ENCODE results near the gene SLC49A4.

SLC49A4 gene

GRCh38 chr3:122810734-122811133, 15.9 kb downstream of the SLC49A4 start:
- no peak overlapping the region for H3K9ac ChIP-seq (ENCODE audit: low read length)
- H3K4me1 ChIP-seq (ENCODE audit: control insufficient read depth, insufficient read depth, low read length): no peaks in the 10 kb centered on the region
- peaks cover 6% of the 10 kb centered on the region for H3K36me3 ChIP-seq (ENCODE audit: control insufficient read depth, insufficient read depth, low read length, severe bottlenecking)
- H3K27me3 ChIP-seq (replicated peaks; ENCODE audit: control insufficient read depth, insufficient read depth, low read length): no peaks in the 10 kb centered on the region
- no peak overlapping the region for H3K4me3 ChIP-seq (ENCODE audit: low read length)
- H3K9me3 ChIP-seq (ENCODE audit: control insufficient read depth, low read length): no peaks in the 10 kb centered on the region
- no peak for DNase-seq (ENCODE audit: low read depth)

DNA sequence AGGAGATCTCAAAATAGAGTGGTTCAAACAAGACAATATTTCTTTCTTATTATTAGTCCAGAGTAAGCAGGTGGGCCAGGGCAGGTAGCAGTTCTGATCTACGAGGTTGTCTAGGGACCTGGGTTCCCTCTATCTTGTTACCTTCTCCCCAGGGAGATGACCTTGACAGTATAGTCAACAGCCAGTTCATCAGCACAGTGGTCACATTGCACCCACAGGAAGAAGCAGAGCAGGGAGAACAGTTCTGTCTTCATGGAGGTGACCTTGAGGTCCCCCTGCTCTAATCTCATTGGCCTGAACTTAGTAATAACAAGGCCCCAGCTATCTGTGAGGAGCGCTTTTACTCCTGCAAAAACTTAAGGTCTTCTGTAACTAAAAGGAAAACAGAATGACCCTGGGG, 21.7 kb downstream of the SLC49A4 start:
- no peaks in the 10 kb centered on the region for H3K27me3 ChIP-seq (replicated peaks; ENCODE audit: control insufficient read depth, insufficient read depth, low read length)
- no peaks in the 10 kb centered on the region for H3K9me3 ChIP-seq (ENCODE audit: control insufficient read depth, low read length)
- H3K9ac ChIP-seq (ENCODE audit: low read length): no peak overlapping the region
- no peak overlapping the region for H3K4me3 ChIP-seq (ENCODE audit: low read length)
- peaks cover 4% of the 10 kb centered on the region for H3K36me3 ChIP-seq (ENCODE audit: control insufficient read depth, insufficient read depth, low read length, severe bottlenecking)
- no peaks in the 10 kb centered on the region for H3K4me1 ChIP-seq (ENCODE audit: control insufficient read depth, insufficient read depth, low read length)
- no peak for DNase-seq (ENCODE audit: low read depth)

DNA sequence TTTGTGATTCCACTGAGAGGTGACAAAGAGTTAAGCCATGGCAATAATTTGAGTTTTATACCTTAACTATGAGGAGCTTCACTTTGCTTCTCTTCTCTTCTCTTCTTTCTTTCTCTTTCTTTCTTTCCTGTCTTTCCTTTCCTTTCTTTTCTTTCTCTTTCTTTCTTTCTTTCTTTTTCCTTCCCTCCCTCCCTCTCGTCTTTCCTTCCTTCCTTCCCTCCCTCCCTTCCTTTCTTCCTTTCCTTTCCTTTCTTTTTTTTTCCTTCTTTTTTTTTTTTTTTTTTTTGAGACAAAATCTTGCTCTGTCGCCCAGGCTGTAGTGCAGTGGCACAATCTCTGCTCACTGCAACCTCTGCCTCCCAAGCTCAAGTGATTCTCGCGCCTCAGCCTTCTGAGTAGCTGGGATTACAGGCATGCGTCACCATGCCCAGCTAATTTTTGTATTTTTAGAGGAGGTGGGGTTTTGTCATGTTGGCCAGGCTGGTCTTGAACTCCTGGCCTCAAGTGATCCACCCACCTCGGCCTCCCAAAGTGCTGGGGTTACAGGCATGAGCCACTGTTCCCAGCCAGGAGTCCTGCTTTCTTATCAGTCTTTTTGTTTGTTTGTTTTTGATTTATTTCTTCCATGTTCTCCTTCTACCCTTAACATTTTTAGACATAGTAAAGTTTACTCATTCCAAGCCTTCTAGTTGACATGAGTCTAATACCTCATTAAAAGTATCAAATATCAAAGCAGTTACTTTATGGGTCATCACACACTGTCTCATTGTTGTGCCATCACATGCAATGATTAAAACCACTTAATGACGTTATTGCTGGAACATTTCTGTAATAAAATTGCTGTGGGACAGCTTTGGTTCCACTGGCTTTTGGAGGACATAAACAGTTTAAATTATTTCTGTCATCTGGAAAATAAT, 29.9 kb downstream of the SLC49A4 start:
- no peak for DNase-seq (ENCODE audit: low read depth)
- Histone ChIP-seq H3K4me1 (ENCODE audit: control insufficient read depth, insufficient read depth, low read length) (no peaks in the 10 kb centered on the region), H3K36me3 (ENCODE audit: control insufficient read depth, insufficient read depth, low read length, severe bottlenecking) (peaks cover 30% of the 10 kb centered on the region), H3K4me3 (ENCODE audit: low read length) (no peak overlapping the region), H3K9me3 (ENCODE audit: control insufficient read depth, low read length) (no peaks in the 10 kb centered on the region), H3K27me3 (replicated peaks; ENCODE audit: control insufficient read depth, insufficient read depth, low read length) (no peaks in the 10 kb centered on the region), H3K9ac (ENCODE audit: low read length) (no peak overlapping the region)

DNA sequence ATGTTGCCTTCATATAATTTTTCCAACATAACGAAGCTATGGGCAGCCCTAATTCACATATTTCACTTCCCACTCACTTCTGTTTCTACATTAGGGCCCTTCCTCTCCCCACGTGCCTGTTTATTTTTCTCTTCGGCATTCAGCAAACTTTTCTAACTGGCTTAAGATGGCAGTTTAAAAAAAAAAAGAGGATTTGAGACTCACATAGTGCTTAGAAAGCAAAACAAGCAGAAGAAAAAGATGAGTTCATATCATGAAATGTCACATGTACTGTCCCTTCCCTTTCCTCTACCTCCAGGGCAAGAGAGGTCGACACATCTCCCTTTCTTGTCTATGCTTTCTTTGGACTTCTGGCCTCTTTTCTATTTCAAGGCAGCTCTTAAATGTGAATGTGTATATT, 30.6 kb downstream of the SLC49A4 start:
- Histone ChIP-seq H3K4me1 (ENCODE audit: control insufficient read depth, insufficient read depth, low read length) (no peaks in the 10 kb centered on the region), H3K9ac (ENCODE audit: low read length) (no peak overlapping the region), H3K4me3 (ENCODE audit: low read length) (no peak overlapping the region), H3K9me3 (ENCODE audit: control insufficient read depth, low read length) (no peaks in the 10 kb centered on the region), H3K27me3 (replicated peaks; ENCODE audit: control insufficient read depth, insufficient read depth, low read length) (no peaks in the 10 kb centered on the region), H3K36me3 (ENCODE audit: control insufficient read depth, insufficient read depth, low read length, severe bottlenecking) (peaks cover 29% of the 10 kb centered on the region)
- no peak for DNase-seq (ENCODE audit: low read depth)

DNA sequence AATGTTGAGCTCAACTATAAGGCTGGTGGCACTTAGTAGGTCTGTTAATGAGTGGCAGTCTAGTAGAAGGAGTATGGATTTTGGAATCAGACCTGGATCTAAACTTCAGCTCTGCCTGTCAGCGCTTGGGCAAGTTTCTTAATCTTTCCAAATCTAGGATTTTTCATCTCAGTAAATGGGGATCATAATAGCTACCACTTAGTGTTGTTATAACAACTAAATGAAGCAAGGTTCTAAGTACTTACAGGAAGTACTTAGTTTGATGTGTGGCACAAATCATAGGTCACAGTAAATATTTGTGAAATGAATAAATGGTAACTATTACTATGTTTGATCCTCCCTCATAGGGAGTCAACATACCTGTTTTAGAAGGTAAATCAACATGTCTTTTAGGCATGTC, 31.4 kb downstream of the SLC49A4 start:
- H3K4me1 ChIP-seq (ENCODE audit: control insufficient read depth, insufficient read depth, low read length): no peaks in the 10 kb centered on the region
- no peaks in the 10 kb centered on the region for H3K27me3 ChIP-seq (replicated peaks; ENCODE audit: control insufficient read depth, insufficient read depth, low read length)
- no peak overlapping the region for H3K9ac ChIP-seq (ENCODE audit: low read length)
- peaks cover 25% of the 10 kb centered on the region for H3K36me3 ChIP-seq (ENCODE audit: control insufficient read depth, insufficient read depth, low read length, severe bottlenecking)
- H3K9me3 ChIP-seq (ENCODE audit: control insufficient read depth, low read length): no peaks in the 10 kb centered on the region
- no peak for DNase-seq (ENCODE audit: low read depth)
- H3K4me3 ChIP-seq (ENCODE audit: low read length): no peak overlapping the region

GRCh38 chr3:122828281-122828680, 33.4 kb downstream of the SLC49A4 start:
- Histone ChIP-seq H3K36me3 (ENCODE audit: control insufficient read depth, insufficient read depth, low read length, severe bottlenecking) (peaks cover 28% of the 10 kb centered on the region), H3K4me1 (ENCODE audit: control insufficient read depth, insufficient read depth, low read length) (no peaks in the 10 kb centered on the region), H3K4me3 (ENCODE audit: low read length) (no peak overlapping the region), H3K27me3 (replicated peaks; ENCODE audit: control insufficient read depth, insufficient read depth, low read length) (no peaks in the 10 kb centered on the region), H3K9ac (ENCODE audit: low read length) (no peak overlapping the region), H3K9me3 (ENCODE audit: control insufficient read depth, low read length) (no peaks in the 10 kb centered on the region)
- no peak for DNase-seq (ENCODE audit: low read depth)

DNA sequence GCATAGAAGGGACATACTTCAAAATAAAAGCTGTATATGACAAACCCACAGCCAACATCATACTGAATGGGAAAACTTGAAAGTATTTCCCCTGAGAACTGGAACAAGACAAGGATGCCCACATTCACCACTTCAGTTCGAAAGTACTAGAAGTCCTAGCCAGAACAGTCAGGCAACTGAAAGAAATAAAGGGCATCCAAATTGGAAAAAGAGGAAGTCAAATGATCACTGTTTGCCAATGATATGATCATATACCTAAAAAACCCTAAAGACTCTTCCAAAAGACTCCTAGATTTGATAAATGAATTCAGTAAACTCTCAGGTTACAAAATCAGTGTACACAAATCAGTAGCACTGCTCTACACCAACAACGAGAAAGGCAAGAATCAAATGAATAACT, 40.7 kb downstream of the SLC49A4 start:
- H3K9ac ChIP-seq (ENCODE audit: low read length): no peak overlapping the region
- H3K27me3 ChIP-seq (replicated peaks; ENCODE audit: control insufficient read depth, insufficient read depth, low read length): no peaks in the 10 kb centered on the region
- no peaks in the 10 kb centered on the region for H3K4me1 ChIP-seq (ENCODE audit: control insufficient read depth, insufficient read depth, low read length)
- DNase-seq (ENCODE audit: low read depth): no peak
- H3K36me3 ChIP-seq (ENCODE audit: control insufficient read depth, insufficient read depth, low read length, severe bottlenecking): peaks cover 15% of the 10 kb centered on the region
- H3K4me3 ChIP-seq (ENCODE audit: low read length): no peak overlapping the region
- no peaks in the 10 kb centered on the region for H3K9me3 ChIP-seq (ENCODE audit: control insufficient read depth, low read length)

DNA sequence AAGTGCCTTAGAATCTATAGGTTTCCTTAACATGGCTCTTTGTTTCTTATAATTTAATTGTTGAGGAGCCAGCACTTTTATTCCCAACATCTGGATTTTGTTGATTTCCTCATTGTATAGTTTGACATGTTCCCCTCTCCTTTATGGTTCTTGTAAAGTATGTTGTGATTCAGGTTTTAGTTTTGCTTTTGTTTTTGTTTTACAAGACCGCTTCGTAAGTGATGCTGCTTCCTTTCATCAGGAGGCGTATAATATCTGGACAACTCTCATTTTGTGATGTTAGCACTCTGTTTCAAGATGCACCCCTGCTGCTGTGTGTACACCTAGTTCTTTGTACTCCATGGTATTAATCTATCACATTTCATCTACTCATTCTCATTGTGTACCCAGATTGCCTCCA, 48.7 kb downstream of the SLC49A4 start:
- H3K27me3 ChIP-seq (replicated peaks; ENCODE audit: control insufficient read depth, insufficient read depth, low read length): no peaks in the 10 kb centered on the region
- H3K9ac ChIP-seq (ENCODE audit: low read length): no peak overlapping the region
- H3K36me3 ChIP-seq (ENCODE audit: control insufficient read depth, insufficient read depth, low read length, severe bottlenecking): peaks cover 8% of the 10 kb centered on the region
- H3K9me3 ChIP-seq (ENCODE audit: control insufficient read depth, low read length): no peaks in the 10 kb centered on the region
- no peak overlapping the region for H3K4me3 ChIP-seq (ENCODE audit: low read length)
- no peaks in the 10 kb centered on the region for H3K4me1 ChIP-seq (ENCODE audit: control insufficient read depth, insufficient read depth, low read length)
- DNase-seq (ENCODE audit: low read depth): no peak

- Histone ChIP-seq H3K4me1 (ENCODE audit: control insufficient read depth, insufficient read depth, low read length) (peaks cover 28% of the 10 kb centered on the region), H3K36me3 (ENCODE audit: control insufficient read depth, insufficient read depth, low read length, severe bottlenecking) (no peaks in the 10 kb centered on the region), H3K4me3 (ENCODE audit: low read length) (peak overlapping the region; percentile 61), H3K9ac (ENCODE audit: low read length) (no peak overlapping the region), H3K9me3 (ENCODE audit: control insufficient read depth, low read length) (no peaks in the 10 kb centered on the region), H3K27me3 (replicated peaks; ENCODE audit: control insufficient read depth, insufficient read depth, low read length) (no peaks in the 10 kb centered on the region)
- peak; percentile 84 for DNase-seq (ENCODE audit: low read depth)
Observed at GRCh38 chr3:122857019-122857418, 62.1 kb downstream of the SLC49A4 start.

DNA sequence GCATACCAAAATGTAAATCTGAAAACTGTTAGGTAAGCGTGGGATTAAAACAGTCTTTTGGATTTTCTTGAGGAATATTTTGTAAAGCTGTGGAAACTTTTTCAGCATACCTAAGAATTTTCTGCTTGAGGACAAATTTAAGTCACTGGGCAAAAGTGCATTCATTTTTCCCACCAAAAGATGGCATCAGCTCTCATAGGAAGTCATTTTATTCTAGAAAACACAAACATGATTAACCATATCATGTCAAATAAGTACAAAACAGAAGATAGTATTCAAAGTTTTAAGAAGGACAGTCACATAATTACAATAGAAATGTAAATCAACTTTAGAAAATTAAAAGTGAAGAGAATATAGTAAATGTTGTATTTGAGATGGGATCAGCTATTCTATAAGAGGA, 63.5 kb downstream of the SLC49A4 start:
- Histone ChIP-seq H3K9me3 (ENCODE audit: control insufficient read depth, low read length) (no peaks in the 10 kb centered on the region), H3K36me3 (ENCODE audit: control insufficient read depth, insufficient read depth, low read length, severe bottlenecking) (no peaks in the 10 kb centered on the region), H3K27me3 (replicated peaks; ENCODE audit: control insufficient read depth, insufficient read depth, low read length) (no peaks in the 10 kb centered on the region), H3K9ac (ENCODE audit: low read length) (peak overlapping the region; percentile 52), H3K4me3 (ENCODE audit: low read length) (no peak overlapping the region), H3K4me1 (ENCODE audit: control insufficient read depth, insufficient read depth, low read length) (peaks cover 28% of the 10 kb centered on the region)
- peak; percentile 68 for DNase-seq (ENCODE audit: low read depth)

- no peak for DNase-seq (ENCODE audit: low read depth)
- Histone ChIP-seq H3K27me3 (replicated peaks; ENCODE audit: control insufficient read depth, insufficient read depth, low read length) (no peaks in the 10 kb centered on the region), H3K9me3 (ENCODE audit: control insufficient read depth, low read length) (no peaks in the 10 kb centered on the region), H3K4me1 (ENCODE audit: control insufficient read depth, insufficient read depth, low read length) (peaks cover 28% of the 10 kb centered on the region), H3K4me3 (ENCODE audit: low read length) (no peak overlapping the region), H3K36me3 (ENCODE audit: control insufficient read depth, insufficient read depth, low read length, severe bottlenecking) (no peaks in the 10 kb centered on the region), H3K9ac (ENCODE audit: low read length) (peak overlapping the region; percentile 40)
Observed at GRCh38 chr3:122859021-122859805, 64.3 kb downstream of the SLC49A4 start.
